NT2/D1 (cell line): ENCODE measurements around the gene LPXN.

ENCODE experiments used
- SUZ12 ChIP-seq: IDR thresholded peaks from 2 replicates; pipeline ENCODE4 v1.6.1; 2011; ENCODE audit not compliant: insufficient read length, insufficient read depth; ENCODE audit errors: extremely low read depth
- YY1 ChIP-seq: IDR thresholded peaks from 2 replicates; pipeline ENCODE4 v1.6.1; 2011; ENCODE audit not compliant: insufficient read length, insufficient read depth
- ZNF274 ChIP-seq: IDR thresholded peaks from 2 replicates; pipeline ENCODE4 v1.6.1; 2011; ENCODE audit warnings: mild to moderate bottlenecking, low read depth, low read length

DNA sequence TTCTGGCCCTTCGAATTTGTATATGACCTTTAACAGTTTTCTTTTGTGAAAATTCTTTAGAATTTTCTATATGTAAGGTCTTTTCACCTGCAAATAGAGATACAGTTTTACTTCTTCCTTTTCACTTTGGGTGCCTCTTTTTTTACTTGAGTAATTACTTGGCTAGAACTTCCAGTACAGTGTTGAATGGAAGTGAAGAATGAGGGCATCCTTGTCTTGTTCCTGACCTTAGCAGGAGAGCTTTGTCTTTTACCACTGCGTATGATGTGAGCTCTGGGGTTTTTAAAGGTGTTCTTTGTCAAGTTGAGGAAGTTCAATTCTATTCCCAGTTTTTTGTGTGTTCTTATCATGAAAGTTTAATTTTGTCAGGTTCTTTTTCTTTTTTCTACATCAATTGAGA lies 24.9 kb upstream of the LPXN start:
- no peak for TF ChIP-seq SUZ12
- no peak for TF ChIP-seq ZNF274
- TF ChIP-seq YY1, result no peak
